ENCODE results near the gene SDK2. TPM values are rescaled to one million over a fixed set of nuclear protein-coding genes. Genes with fewer than 3 reads are reported as not detected.

Gene SDK2
- total RNA-seq, 2 donors from 2014 or later = 0.26 to 0.33 TPM

GRCh38 chr17:73323409-73324159 lies 320.7 kb downstream of the SDK2 start:
- no peaks in the 10 kb centered on the region for H3K27me3 ChIP-seq
- WGBS, 2 donors = 46 to 53% methylated on average over 3 to 5 of the region's 5 CpGs
- ATAC-seq (no peak), DNase-seq (no peak)
- H3K36me3 ChIP-seq (replicated peaks in 1 of 2; ENCODE audit: insufficient read depth in 1 of 2, low read depth in 2 of 2) = no peaks in the 10 kb centered on the region
- no peak overlapping the region for H3K4me3 ChIP-seq
- H3K27ac ChIP-seq = no peak overlapping the region
- no peaks in the 10 kb centered on the region for H3K9me3 ChIP-seq
- TF ChIP-seq CTCF (IDR thresholded peaks at IDR 0.05) = no peak
- TF ChIP-seq POLR2A (IDR thresholded peaks at IDR 0.05) = no peak
- intact Hi-C loops (cut with DNase I) = no loop called here
- H3K4me1 ChIP-seq = no peaks in the 10 kb centered on the region

- Histone ChIP-seq H3K4me3 (no peak overlapping the region), H3K4me1 (peaks cover 14% of the 10 kb centered on the region), H3K27me3 (no peaks in the 10 kb centered on the region), H3K9me3 (no peaks in the 10 kb centered on the region), H3K27ac (no peak overlapping the region), H3K36me3 (replicated peaks in 1 of 2; ENCODE audit: insufficient read depth in 1 of 2, low read depth in 2 of 2) (no peaks in the 10 kb centered on the region)
- no peak for ATAC-seq
- no peak for DNase-seq
- WGBS, 2 donors = 63 to 64% methylated on average over 6 of the region's 6 CpGs
- no peak for TF ChIP-seq CTCF (IDR thresholded peaks at IDR 0.05)
- no peak for TF ChIP-seq POLR2A (IDR thresholded peaks at IDR 0.05)
- intact Hi-C loops (cut with DNase I) = no loop called here
Measured at GRCh38 chr17:73320601-73321264, 323.5 kb downstream of the SDK2 start.

- Histone ChIP-seq H3K36me3 (replicated peaks in 1 of 2; ENCODE audit: insufficient read depth in 1 of 2, low read depth in 2 of 2) (no peaks in the 10 kb centered on the region), H3K27me3 (no peaks in the 10 kb centered on the region), H3K9me3 (no peaks in the 10 kb centered on the region), H3K4me3 (no peak overlapping the region), H3K4me1 (peaks cover 14% of the 10 kb centered on the region), H3K27ac (no peak overlapping the region)
- 77 to 80% methylated on average over 3 of the region's 3 CpGs for WGBS, 2 donors
- TF ChIP-seq POLR2A (IDR thresholded peaks at IDR 0.05) = no peak
- intact Hi-C loops (cut with DNase I) = loop anchor here (5.0 to 10.0 kb wide), 2 partner anchors 43 to 65 kb away; no protein-coding TSS in a partner anchor
- ATAC-seq = no peak
- DNase-seq = no peak
Measured at GRCh38 chr17:73319766-73320165, 324.5 kb downstream of the SDK2 start.

- TF ChIP-seq POLR2A (IDR thresholded peaks at IDR 0.05) (no peak), CTCF (IDR thresholded peaks at IDR 0.05) (no peak)
- Histone ChIP-seq H3K27me3 (no peaks in the 10 kb centered on the region), H3K9me3 (no peaks in the 10 kb centered on the region), H3K4me1 (peaks cover 14% of the 10 kb centered on the region), H3K36me3 (replicated peaks in 1 of 2; ENCODE audit: insufficient read depth in 1 of 2, low read depth in 2 of 2) (no peaks in the 10 kb centered on the region), H3K4me3 (no peak overlapping the region), H3K27ac (no peak overlapping the region)
- ATAC-seq (no peak), DNase-seq (no peak)
- WGBS, 2 donors = 69 to 71% methylated on average over 5 of the region's 5 CpGs
- intact Hi-C loops (cut with DNase I) = loop anchor here (5.0 to 10.0 kb wide), 2 partner anchors 43 to 64 kb away; no protein-coding TSS in a partner anchor
Measured at GRCh38 chr17:73318836-73319235, 325.4 kb downstream of the SDK2 start.

- Histone ChIP-seq H3K27me3 (no peaks in the 10 kb centered on the region), H3K4me3 (no peak overlapping the region), H3K36me3 (replicated peaks in 1 of 2; ENCODE audit: insufficient read depth in 1 of 2, low read depth in 2 of 2) (no peaks in the 10 kb centered on the region), H3K4me1 (peaks cover 14% of the 10 kb centered on the region), H3K9me3 (no peaks in the 10 kb centered on the region), H3K27ac (no peak overlapping the region)
- ATAC-seq (no peak), DNase-seq (no peak)
- TF ChIP-seq CTCF (IDR thresholded peaks at IDR 0.05) (no peak), POLR2A (IDR thresholded peaks at IDR 0.05) (no peak)
- WGBS, 2 donors = 95 to 96% methylated on average over 7 to 8 of the region's 8 CpGs
- intact Hi-C loops (cut with DNase I) = loop anchor here (5.0 to 10.0 kb wide), 2 partner anchors 44 to 64 kb away; no protein-coding TSS in a partner anchor
Measured at GRCh38 chr17:73318427-73318813, 325.8 kb downstream of the SDK2 start.
